Ovary (tissue), 9 donors: Measurements from ENCODE around the gene FAM53B. TPM values are rescaled to one million over a fixed set of nuclear protein-coding genes. Genes with fewer than 3 reads are reported as not detected.

Experiments
- DNase-seq, 5 donors: peaks; one replicate each; pipeline ENCODE4 v3.0.0-alpha.2; 2019 to 2020
- H3K27ac ChIP-seq, 2 donors: fragments of 200-600 bp; one replicate each; pipeline versions ENCODE4 v1.5.1 to v1.8.0; 2019 to 2022
- H3K27me3 ChIP-seq: fragments of 200-600 bp; one replicate; pipeline ENCODE4 v1.8.0; 2022
- H3K36me3 ChIP-seq: fragments of 200-600 bp; sonication (generic); one replicate; pipeline ENCODE4 v1.5.1; 2019
- H3K4me1 ChIP-seq: one replicate; pipeline ENCODE4 v1.8.1; 2013; ENCODE audit warnings: mild to moderate bottlenecking, moderate library complexity; ENCODE audit not compliant: insufficient read depth
- H3K4me3 ChIP-seq: fragments of 200-600 bp; sonication (generic); one replicate; pipeline ENCODE4 v1.5.1; 2017
- H3K9me3 ChIP-seq, 2 donors: fragments of 200-600 bp in 1 of 2; sonication (generic) in 1 of 2; one replicate each; pipeline versions ENCODE4 v1.5.1 to v1.8.1; 2013 to 2019; ENCODE audit warnings: mild to moderate bottlenecking in 1 of 2, moderate library complexity in 1 of 2
- EP300 ChIP-seq: sonication (generic); formaldehyde crosslinking; IDR thresholded peaks from one replicate; pipeline ENCODE4 v1.6.1; 2017; ENCODE audit warnings: antibody characterized with exemption
- POLR2A ChIP-seq: fragments of 450-650 bp; IDR thresholded peaks from one replicate; pipeline ENCODE4 v1.6.1; 2017; ENCODE audit warnings: antibody characterized with exemption, mild to moderate bottlenecking, moderate library complexity
- WGBS, 3 donors: extraction: QIAGEN DNeasy Blood & Tissue Kit in 1 of 3; methylation state at CpG; one replicate each; pipeline versions ENCODE4 v1.1.5 to v1.1.7; 2013 to 2017; 5-methylcytosine and 5-hydroxymethylcytosine counted together
- intact Hi-C, 4 donors: fragments of 100-400 bp; cut with DNase I; formaldehyde crosslinking; loops; one replicate each; pipeline versions ENCODE4 v1.11.0 to v1.15.1; 2022 to 2023
- polyA plus RNA-seq, 2 donors: library from polyadenylated mRNA; stranded (reverse); fragments of 200-250 nt in 1 of 2; fragments of 350-450 nt in 1 of 2; fragmentation: Illumina TruSeq in 1 of 2; extraction: RNeasy Lipid Tissue Mini Kit (QIAGEN cat#74804) in 1 of 2; gene quantifications; one replicate each; pipeline ENCODE4 v1.2.3, GENCODE V29; 2013 to 2014
- total RNA-seq, 7 donors: library from RNA; depleted of rRNA in 2 of 7; stranded (reverse); fragments of >200 nt in 2 of 7; fragmentation: NEBNext Ultra II Directional in 3 of 7; extraction: Animal tissue kit (Norgen Biotek cat#: 25700) in 3 of 7; gene quantifications; one replicate each; pipeline versions ENCODE4 v1.1.0 to v1.2.4, GENCODE V29; 2016 to 2023
- TF ChIP-seq, protein P1 (sequence below), 3 donors: fragments of 450-650 bp in 2 of 3; fragments of 200-600 bp in 1 of 3; IDR thresholded peaks; one replicate each; pipeline versions ENCODE4 v1.5.1 to v1.8.0; 2016 to 2022; ENCODE audit warnings: antibody characterized with exemption in 3 of 3, mild to moderate bottlenecking in 1 of 3
- donor health status: DM: no; HTN: no; CAD: no; lungs with moderate emphysema.
- donor health status: DM: no; HTN: no; CAD: no.
- donor health status: Bipolar disorder and iron deficiency.
- donor health status: DM: yes; HTN: yes; CAD: no.
- donor health status: DM: no; HTN: no; CAD: no.
- donor health status: DM: yes; HTN: yes; CAD: no.

FAM53B gene
- total and polyA plus RNA-seq, 9 donors, result 9.7 to 77.6 (median 45.5) TPM

DNA sequence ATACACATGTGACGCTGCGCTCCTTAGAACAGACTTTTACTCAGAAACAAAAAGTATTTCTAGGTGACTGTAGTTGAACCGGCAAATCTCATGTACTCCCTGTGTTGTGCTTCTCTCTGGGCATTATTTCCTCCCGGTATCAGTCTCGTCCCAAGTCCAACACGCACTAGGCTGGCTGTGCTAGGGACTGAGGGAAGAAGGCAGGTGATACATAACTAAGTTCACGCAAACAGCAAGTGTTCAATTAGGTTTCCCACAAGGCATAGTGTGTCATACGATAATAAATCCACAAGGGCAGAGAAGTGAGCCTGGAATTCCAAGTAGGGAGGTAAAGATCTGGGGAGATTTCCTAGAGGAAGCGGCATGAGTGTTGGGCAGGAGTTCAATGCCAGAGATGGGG lies 20.4 kb downstream of the FAM53B start:
- no peak overlapping the region for H3K4me3 ChIP-seq
- peaks cover 46% of the 10 kb centered on the region for H3K4me1 ChIP-seq
- no peak for TF ChIP-seq POLR2A
- TF ChIP-seq EP300, result no peak
- TF ChIP-seq, protein P1, sequence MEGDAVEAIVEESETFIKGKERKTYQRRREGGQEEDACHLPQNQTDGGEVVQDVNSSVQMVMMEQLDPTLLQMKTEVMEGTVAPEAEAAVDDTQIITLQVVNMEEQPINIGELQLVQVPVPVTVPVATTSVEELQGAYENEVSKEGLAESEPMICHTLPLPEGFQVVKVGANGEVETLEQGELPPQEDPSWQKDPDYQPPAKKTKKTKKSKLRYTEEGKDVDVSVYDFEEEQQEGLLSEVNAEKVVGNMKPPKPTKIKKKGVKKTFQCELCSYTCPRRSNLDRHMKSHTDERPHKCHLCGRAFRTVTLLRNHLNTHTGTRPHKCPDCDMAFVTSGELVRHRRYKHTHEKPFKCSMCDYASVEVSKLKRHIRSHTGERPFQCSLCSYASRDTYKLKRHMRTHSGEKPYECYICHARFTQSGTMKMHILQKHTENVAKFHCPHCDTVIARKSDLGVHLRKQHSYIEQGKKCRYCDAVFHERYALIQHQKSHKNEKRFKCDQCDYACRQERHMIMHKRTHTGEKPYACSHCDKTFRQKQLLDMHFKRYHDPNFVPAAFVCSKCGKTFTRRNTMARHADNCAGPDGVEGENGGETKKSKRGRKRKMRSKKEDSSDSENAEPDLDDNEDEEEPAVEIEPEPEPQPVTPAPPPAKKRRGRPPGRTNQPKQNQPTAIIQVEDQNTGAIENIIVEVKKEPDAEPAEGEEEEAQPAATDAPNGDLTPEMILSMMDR (IDR thresholded peaks at IDR 0.05), result no peak
- WGBS, 3 donors, result 33 to 39% (median 37%) methylated on average over 9 of the region's 9 CpGs
- DNase-seq, result peak in 1 of 5 donors; percentile 11
- H3K27ac ChIP-seq, result peak overlapping the region; percentile 57
- intact Hi-C loops, result loop anchor here in 1 of 4 donors (10.0 kb wide), 1 partner anchor 79 kb away; no protein-coding TSS in a partner anchor
- H3K27me3 ChIP-seq, result no peaks in the 10 kb centered on the region
- no peaks in the 10 kb centered on the region for H3K9me3 ChIP-seq
- H3K36me3 ChIP-seq, result no peaks in the 10 kb centered on the region

DNA sequence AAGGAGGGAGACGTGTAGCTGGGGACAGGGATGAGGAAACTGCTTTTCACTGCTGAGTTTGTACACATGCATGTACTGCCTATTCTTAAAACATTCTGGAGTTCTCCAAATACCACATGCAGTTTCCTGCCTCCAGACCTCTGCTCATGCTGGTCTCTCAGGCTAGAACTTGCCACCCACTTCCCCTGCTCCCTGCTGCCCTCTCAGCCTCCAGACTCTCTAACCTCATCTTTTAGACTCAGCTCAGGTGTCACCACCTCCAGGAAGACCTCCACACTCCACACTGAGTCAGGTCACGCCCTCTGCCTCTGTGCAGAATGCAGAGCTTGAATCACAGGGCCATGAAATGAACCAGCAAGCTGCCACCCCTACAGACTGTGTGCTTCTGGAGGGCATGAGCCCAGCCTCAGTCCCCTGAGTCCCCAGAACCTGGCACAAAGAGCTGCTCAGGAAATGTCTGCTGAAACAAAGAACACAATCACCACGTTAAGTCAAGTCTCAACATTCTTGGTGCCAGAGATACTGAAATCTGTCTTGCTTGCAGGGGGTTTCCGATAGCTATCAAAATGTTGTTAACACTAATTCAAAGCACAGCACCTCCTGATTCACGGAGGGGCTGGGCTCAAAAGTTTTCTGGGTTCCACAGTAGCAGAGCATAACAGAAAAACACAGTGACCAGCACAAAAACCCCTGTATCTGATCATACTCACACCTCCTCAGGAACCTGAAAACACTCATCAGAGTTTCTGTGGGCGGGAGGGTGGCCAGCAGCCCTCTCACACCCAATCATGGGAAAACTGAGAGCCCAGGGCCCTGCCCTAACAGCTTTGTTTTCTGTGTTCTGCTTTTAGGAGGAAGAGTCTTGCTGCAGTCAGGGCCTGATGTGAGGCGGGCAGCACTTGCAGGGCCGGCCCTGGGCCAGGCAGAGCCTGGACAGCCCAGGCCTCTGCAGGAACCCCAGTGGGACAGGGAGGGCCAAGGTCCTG lies 21.1 kb downstream of the FAM53B start:
- TF ChIP-seq EP300 (no peak), POLR2A (no peak)
- TF ChIP-seq, protein P1 (IDR thresholded peaks at IDR 0.05), result no peak
- H3K4me1 ChIP-seq, result peaks cover 49% of the 10 kb centered on the region
- H3K9me3 ChIP-seq, result no peaks in the 10 kb centered on the region
- H3K27me3 ChIP-seq, result no peaks in the 10 kb centered on the region
- H3K4me3 ChIP-seq, result no peak overlapping the region
- peak in 1 of 5 donors; percentile 61 for DNase-seq
- WGBS, 3 donors, result 35 to 38% (median 35%) methylated on average over 8 of the region's 8 CpGs
- peak overlapping the region; percentile 57 for H3K27ac ChIP-seq
- no peaks in the 10 kb centered on the region for H3K36me3 ChIP-seq
- intact Hi-C loops, result loop anchor here in 1 of 4 donors (10.0 kb wide), 1 partner anchor 78 kb away; no protein-coding TSS in a partner anchor

DNA sequence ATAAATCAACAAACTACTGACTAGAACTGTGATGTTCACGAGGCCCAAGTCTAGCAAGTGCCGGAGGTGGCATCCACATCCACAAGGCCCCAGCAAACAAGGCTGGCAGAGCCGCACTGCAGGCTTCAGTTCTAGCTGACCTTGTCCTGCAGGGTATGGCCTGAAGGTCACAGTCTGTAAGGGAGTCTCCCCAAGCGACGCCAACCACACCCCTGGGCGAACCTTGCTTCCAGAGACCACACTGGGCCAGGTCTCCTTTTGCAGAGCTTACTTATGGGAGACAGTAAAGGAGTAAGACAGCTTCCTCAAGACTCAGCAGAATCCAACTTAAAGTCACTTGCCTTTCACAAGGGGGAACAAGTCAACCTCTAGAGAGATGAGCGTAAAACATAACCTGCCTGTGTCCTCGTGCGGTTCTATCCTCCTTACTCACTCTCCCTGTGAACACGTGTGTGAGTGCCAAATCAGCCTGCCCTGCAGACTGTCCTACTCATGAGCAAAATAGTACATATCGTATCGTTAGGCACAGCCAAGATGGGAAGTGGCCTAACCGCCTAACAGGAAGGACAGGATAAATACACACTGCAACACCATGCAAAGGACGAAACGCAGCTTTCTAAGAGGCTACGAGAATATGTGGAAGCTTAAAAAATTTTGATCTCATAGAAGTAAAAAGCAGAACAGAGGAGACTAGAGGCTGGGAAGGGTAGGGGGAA lies 22.7 kb downstream of the FAM53B start:
- H3K9me3 ChIP-seq, result no peaks in the 10 kb centered on the region
- WGBS, 3 donors, result 35 to 41% (median 36%) methylated on average over 16 of the region's 16 CpGs
- peaks cover 54% of the 10 kb centered on the region for H3K4me1 ChIP-seq
- H3K4me3 ChIP-seq, result no peak overlapping the region
- intact Hi-C loops, result loop anchor here in 1 of 4 donors (10.0 kb wide), 1 partner anchor 77 kb away; no protein-coding TSS in a partner anchor
- DNase-seq, result peak in 3 of 5 donors; percentile 64 to 76 (median 65)
- TF ChIP-seq, protein P1 (IDR thresholded peaks at IDR 0.05), result no peak
- no peak for TF ChIP-seq EP300
- no peak for TF ChIP-seq POLR2A
- H3K36me3 ChIP-seq, result no peaks in the 10 kb centered on the region
- H3K27me3 ChIP-seq, result no peaks in the 10 kb centered on the region
- peak overlapping the region in 1 of 2 donors; percentile 57 for H3K27ac ChIP-seq

DNA sequence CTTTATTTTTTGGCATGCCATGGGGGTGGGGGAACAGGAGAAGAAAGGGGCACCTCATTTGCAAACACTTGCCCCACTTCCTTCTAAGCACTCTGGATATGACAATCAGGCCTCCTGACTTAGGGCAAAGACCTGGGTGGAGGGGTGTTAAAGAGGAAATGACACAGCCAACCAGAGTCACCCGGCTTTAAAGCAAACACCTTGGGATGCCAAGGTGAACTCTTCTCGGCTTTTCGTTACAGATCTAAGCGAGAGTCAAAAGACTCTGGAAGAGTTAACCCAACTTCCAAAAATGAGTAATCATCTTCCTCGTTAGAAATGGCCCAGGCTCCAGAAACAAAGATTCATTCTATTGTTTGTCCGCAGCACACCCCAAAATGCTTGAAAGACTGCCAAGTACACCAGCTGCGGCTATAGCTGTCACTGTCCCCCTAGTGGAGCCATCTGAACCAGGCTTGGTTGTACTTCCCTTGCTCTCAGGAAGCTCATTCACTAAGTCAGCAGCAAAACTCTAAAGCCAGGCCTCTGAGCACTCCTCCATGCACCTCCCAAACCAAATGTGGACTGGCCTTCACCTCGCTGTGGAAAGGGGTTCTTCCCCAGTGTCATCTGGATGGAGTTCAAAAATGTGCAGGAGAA lies 24.8 kb downstream of the FAM53B start:
- peak overlapping the region in 1 of 2 donors; percentile 56 for H3K27ac ChIP-seq
- H3K27me3 ChIP-seq, result no peaks in the 10 kb centered on the region
- H3K4me3 ChIP-seq, result no peak overlapping the region
- intact Hi-C loops, result no loop called here
- peaks cover 50% of the 10 kb centered on the region for H3K4me1 ChIP-seq
- WGBS, 3 donors, result 30 to 36% (median 33%) methylated on average over 8 of the region's 8 CpGs
- peak in 2 of 5 donors; percentile 42 to 49 for DNase-seq
- TF ChIP-seq, protein P1 (IDR thresholded peaks at IDR 0.05), result peak in 1 of 3 donors; percentile 30
- no peak for TF ChIP-seq EP300
- H3K9me3 ChIP-seq, result no peaks in the 10 kb centered on the region
- no peaks in the 10 kb centered on the region for H3K36me3 ChIP-seq
